ENCODE data around the gene MAPK8. TPM values are rescaled to one million over a fixed set of nuclear protein-coding genes. Genes with fewer than 3 reads are reported as not detected.

The MAPK8 gene
- total and polyA plus RNA-seq, 2 of the 4 experiments (the other 2 are of a cell fraction): 41.5 to 54.7 TPM

- no peak for ATAC-seq (ENCODE audit: low read depth)
- Histone ChIP-seq H2AK9ac (replicated peaks; ENCODE audit: low read depth, low read length, poor library complexity) (no peak overlapping the region), H3K9me1 (ENCODE audit: insufficient read depth, low read length) (0 out of 2 replicates have a peak, but pooled peaks cover 2% of the 10 kb centered on the region), H2BK120ac (ENCODE audit: low read depth, low read length) (no peak overlapping the region), H3K18ac (ENCODE audit: low read depth, low read length) (no peak overlapping the region), H4K8ac (ENCODE audit: low read depth in 2 of 2, low read length in 2 of 2) (no peak overlapping the region), H3K36me3 (ENCODE audit: control insufficient read depth, insufficient read depth, low read length) (peaks cover 5% of the 10 kb centered on the region), H3K4ac (ENCODE audit: low read depth, low read length) (no peak overlapping the region), H2BK15ac (ENCODE audit: low read depth, low read length) (no peak overlapping the region), H3K23ac (ENCODE audit: low read depth, low read length) (no peak overlapping the region), H4K20me1 (ENCODE audit: insufficient read depth, low read length) (peaks cover 4% of the 10 kb centered on the region; the same call in 1 of the 2 replicates), H3K27me3 (ENCODE audit: control insufficient read depth, insufficient read depth, low read length) (no peaks in the 10 kb centered on the region), H2BK20ac (ENCODE audit: low read depth, low read length) (no peak overlapping the region), H3K9ac (ENCODE audit: low read depth, low read length) (no peak overlapping the region), H3K14ac (replicated peaks; ENCODE audit: low read depth, low read length) (no peak overlapping the region), H3K56ac (ENCODE audit: extremely low read depth, insufficient read depth, low read length) (no peak overlapping the region), H3K4me1 (ENCODE audit: control insufficient read depth, insufficient read depth, low read length) (no peaks in the 10 kb centered on the region), H4K91ac (ENCODE audit: insufficient read depth, low read depth, low read length) (no peak overlapping the region), H3K79me1 (ENCODE audit: low read depth in 1 of 2, low read length in 2 of 2) (peaks cover 13 to 49% of the 10 kb centered on the region in 2 experiments; a peak in 3 of 4 replicates), H3K27ac (ENCODE audit: insufficient read depth, low read length) (no peak overlapping the region), H4K5ac (ENCODE audit: low read depth, low read length) (no peak overlapping the region), H3K4me3 (ENCODE audit: insufficient read depth, low read depth, low read length) (no peak overlapping the region), H2AK5ac (ENCODE audit: low read depth, low read length) (no peak overlapping the region), H3K9me3 (ENCODE audit: control insufficient read depth, insufficient read depth, low read length) (no peaks in the 10 kb centered on the region), H2BK5ac (ENCODE audit: low read depth, low read length, poor library complexity, severe bottlenecking) (no peak overlapping the region), H2AFZ (replicated peaks; ENCODE audit: low read length, poor library complexity) (no peak overlapping the region), H3K4me2 (ENCODE audit: low read depth, low read length) (no peak overlapping the region)
- ChIA-PET CTCF (interaction anchor here (1.9 kb wide), 1 partner anchor 11 kb away, joined by 4 read pairs; no protein-coding TSS in a partner anchor), POLR2A (ENCODE audit: unreplicated experiment) (no interaction called here)
- dilution Hi-C loops (cut with HindIII; ENCODE audit: low sequenced_read_pairs, unreplicated experiment) (no loop called here), intact Hi-C loops (cut with micrococcal nuclease) (no loop called here), in situ Hi-C loops (cut with MboI; ENCODE audit: low sequenced_read_pairs) (no loop called here)
- DNase-seq: no peak
- BruUV-seq (replicated peaks): no TSS peak
- no CpG with 5 or more reads among the region's 3 CpGs for WGBS, 2 experiments (ENCODE audit: extremely low coverage in 2 of 2, insufficient read length in 1 of 2)
- TF ChIP-seq BHLHE40 (IDR thresholded peaks at IDR 0.05; ENCODE audit: low read depth, low read length) (no peak), CEBPB (IDR thresholded peaks at IDR 0.05; ENCODE audit: low read depth, low read length) (no peak), CHD1 (IDR thresholded peaks at IDR 0.05; ENCODE audit: low read depth, low read length) (no peak), RCOR1 (IDR thresholded peaks at IDR 0.05; ENCODE audit: insufficient replicate concordance, low read length) (no peak), MAFK (IDR thresholded peaks at IDR 0.05; ENCODE audit: low read depth, low read length) (no peak), NFE2L2 (IDR thresholded peaks at IDR 0.05; ENCODE audit: low read depth, low read length) (no peak), FOS (IDR thresholded peaks at IDR 0.05; ENCODE audit: low read depth, low read length) (no peak), SMC3 (IDR thresholded peaks at IDR 0.05; ENCODE audit: low read depth, low read length) (no peak), MXI1 (IDR thresholded peaks at IDR 0.05; ENCODE audit: borderline replicate concordance, low read depth, low read length) (no peak), RFX5 (IDR thresholded peaks at IDR 0.05; ENCODE audit: low read depth, low read length) (no peak), MAZ (IDR thresholded peaks at IDR 0.05; ENCODE audit: borderline replicate concordance, low read depth, low read length) (no peak), POLR2A (IDR thresholded peaks at IDR 0.05; ENCODE audit: low read depth, low read length) (no peak), RAD21 (IDR thresholded peaks at IDR 0.05; ENCODE audit: low read length) (no peak)
- TF ChIP-seq, protein P1, sequence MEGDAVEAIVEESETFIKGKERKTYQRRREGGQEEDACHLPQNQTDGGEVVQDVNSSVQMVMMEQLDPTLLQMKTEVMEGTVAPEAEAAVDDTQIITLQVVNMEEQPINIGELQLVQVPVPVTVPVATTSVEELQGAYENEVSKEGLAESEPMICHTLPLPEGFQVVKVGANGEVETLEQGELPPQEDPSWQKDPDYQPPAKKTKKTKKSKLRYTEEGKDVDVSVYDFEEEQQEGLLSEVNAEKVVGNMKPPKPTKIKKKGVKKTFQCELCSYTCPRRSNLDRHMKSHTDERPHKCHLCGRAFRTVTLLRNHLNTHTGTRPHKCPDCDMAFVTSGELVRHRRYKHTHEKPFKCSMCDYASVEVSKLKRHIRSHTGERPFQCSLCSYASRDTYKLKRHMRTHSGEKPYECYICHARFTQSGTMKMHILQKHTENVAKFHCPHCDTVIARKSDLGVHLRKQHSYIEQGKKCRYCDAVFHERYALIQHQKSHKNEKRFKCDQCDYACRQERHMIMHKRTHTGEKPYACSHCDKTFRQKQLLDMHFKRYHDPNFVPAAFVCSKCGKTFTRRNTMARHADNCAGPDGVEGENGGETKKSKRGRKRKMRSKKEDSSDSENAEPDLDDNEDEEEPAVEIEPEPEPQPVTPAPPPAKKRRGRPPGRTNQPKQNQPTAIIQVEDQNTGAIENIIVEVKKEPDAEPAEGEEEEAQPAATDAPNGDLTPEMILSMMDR (conservative IDR thresholded peaks at IDR 0.05; ENCODE audit: low read depth, low read length): no peak
- TF ChIP-seq, protein P2, sequence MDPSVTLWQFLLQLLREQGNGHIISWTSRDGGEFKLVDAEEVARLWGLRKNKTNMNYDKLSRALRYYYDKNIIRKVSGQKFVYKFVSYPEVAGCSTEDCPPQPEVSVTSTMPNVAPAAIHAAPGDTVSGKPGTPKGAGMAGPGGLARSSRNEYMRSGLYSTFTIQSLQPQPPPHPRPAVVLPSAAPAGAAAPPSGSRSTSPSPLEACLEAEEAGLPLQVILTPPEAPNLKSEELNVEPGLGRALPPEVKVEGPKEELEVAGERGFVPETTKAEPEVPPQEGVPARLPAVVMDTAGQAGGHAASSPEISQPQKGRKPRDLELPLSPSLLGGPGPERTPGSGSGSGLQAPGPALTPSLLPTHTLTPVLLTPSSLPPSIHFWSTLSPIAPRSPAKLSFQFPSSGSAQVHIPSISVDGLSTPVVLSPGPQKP (IDR thresholded peaks at IDR 0.05; ENCODE audit: borderline replicate concordance, low read depth, low read length): no peak
- TF ChIP-seq, protein P3, sequence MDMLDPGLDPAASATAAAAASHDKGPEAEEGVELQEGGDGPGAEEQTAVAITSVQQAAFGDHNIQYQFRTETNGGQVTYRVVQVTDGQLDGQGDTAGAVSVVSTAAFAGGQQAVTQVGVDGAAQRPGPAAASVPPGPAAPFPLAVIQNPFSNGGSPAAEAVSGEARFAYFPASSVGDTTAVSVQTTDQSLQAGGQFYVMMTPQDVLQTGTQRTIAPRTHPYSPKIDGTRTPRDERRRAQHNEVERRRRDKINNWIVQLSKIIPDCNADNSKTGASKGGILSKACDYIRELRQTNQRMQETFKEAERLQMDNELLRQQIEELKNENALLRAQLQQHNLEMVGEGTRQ (IDR thresholded peaks at IDR 0.05; ENCODE audit: low read depth, low read length): no peak
Measured at GRCh38 chr10:48482207-48482606, 175.7 kb downstream of the MAPK8 start.

Data from IMR-90 (cell line).